Ureter (tissue), 1 donor: ENCODE measurements around the gene LRP2. TPM values are rescaled to one million over a fixed set of nuclear protein-coding genes. Genes with fewer than 3 reads are reported as not detected.
"Not testable (repeated sequence)": the region's sequence is repeated elsewhere in the genome, so short reads cannot be mapped to it uniquely, and the experiment has no call there.

Experiments
- DNase-seq: peaks from one replicate; pipeline ENCODE4 v3.0.0-alpha.2; 2020; ENCODE audit warnings: low spot score
- total RNA-seq: library from RNA; stranded (reverse); gene quantifications from one replicate; pipeline ENCODE4 v1.2.4, GENCODE V29; 2023
- donor health status: DM: yes; HTN: yes; CAD: no.

The LRP2 gene
- total RNA-seq, 1 donor from 2014 or later, result 0.13 TPM

DNA sequence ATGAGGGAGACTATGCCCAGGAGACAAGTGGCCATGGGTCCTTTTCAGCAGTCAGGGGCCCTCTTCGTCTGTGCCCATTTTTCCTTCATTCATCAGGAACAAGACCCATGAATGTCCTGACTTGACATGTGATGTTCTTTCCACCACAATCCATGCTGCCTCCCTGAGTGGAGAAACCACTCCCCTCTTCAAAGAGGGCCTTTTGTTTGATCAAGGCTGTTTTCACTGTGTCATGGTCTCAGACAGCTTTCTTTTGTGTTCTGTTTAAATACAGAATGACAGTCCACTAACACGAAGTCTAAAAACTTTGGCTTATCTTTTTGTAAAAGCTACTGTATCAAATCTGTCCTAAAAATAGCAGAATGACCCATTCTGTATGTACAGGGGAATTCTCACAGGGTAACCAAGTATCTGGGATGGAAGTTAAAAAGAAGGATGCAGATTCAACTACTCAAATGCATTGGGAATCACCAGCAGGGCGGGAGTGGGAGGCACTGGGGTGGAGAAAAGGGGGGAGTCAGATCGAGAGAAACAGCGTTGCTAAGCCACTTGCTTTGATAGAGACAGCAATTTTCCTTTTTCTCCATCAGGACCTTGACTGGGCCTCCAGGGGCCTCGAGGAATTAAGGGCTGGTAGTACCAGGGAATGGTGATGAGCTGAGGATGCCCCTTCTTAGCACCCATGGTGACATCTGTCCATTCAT, 13.9 kb downstream of the LRP2 start:
- DNase-seq, result no peak

DNA sequence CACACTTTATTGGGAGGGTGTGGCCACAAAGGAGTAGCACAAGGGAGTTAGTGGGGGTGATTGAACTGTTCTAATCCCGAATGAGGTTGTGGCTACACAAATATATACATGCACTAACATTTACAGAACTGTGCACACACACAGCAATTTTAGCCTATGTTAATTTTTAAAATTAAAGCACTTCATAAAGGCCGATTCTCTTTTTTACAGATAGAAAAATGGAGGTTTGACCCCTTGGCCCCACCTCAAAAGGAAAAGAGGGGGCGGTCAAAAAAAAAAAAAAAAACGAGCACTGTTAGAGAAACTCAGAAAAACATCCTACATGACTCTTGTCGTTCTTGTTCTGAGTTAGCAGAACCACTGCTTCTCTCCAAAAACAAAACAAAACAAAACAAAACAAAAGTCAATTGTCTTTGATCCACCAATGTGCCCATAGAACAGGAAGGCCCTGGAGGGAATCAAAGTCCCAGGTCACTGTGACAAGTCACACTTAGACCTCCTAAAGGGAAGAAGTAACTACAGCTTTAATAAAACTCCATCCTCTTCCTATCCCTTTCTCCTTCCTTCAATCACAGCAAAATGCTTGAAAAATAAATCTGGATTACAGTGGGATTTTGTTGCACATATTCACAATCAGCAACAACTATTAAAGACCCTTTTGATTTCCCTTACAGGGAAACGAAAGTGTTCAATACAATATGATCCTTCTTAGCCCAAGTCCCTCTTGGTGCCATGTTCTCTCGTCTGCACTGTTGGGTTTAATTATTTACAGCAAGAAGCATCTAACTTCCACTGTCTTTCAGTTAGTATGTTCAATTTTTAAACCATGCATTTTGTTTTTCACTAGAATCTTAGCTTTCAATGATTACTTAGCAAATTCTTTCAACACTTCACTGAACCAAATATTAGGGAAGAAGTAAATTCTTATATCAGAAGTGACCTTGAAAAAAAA, 16.6 kb downstream of the LRP2 start:
- DNase-seq, result no peak

DNA sequence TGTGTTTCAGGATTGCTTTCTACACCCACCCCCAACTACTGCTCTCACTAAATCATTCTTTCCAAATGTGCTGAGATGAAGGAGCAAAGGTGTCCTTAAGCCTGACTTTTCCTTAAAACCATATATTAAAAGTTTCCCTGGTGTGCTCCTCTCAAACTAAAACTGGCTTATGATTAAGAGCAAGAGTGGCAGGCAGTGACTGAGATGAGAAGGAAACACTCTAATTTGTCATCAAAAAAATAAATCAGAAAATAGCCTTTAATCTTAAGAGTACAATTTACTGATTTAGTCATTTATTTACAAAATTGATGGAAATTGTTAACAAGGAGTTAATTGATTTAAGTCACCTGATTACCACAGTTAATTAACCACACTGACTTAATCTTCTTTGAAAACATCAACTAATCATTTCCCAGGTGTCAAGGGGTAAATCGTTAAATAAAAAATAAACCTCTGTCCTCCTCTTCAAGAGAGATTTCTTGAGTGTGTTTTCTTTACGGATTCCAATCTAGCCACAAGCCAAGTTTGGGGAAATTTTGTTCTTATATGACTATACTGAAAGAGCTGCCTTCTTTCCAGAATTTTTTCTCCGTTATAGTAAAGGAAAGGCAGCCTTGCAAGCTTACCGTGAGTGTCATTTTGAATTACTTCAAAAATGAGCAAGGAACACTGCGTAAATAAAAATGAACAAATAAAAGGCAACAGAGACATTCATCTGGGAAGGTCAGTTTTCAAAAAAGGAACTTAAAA, 17.4 kb downstream of the LRP2 start:
- no peak for DNase-seq

DNA sequence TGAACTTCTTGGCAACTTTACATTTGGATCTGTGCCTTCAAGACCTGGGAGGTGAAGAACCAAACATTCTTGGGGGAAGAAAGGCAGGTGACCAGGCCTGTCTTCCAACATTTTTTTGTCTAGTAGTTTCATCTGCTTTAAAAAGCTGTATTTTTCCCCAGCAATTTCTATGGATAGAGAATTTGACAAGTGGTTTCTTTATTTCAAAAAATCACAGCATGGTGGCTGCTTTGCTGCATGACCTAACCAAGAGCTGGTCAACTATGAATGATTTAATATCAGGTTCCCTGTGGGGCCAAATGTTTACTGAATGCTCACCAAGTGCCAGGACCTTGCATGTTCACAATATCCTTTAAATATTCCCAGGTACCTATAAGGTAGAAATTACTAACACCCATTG, 19.1 kb downstream of the LRP2 start:
- no peak for DNase-seq

DNA sequence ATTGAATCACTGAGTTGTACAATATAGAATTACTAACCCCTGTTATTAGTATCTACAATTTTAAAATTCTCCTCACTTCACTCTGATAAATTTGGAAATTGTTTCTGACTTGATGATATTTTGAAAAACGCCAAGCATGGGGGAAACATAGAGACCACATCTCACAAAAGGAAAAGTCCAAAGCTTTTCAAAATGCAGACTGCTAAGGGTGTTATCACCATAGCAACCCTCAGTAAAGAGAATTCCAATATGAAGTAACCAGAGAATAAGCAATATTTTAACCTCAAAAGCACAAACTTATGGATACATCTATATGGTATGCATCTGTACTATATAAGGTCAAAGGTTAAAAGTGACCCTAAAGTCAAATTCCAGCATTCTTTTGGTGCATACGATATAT, 22.7 kb downstream of the LRP2 start:
- DNase-seq, result no peak

DNA sequence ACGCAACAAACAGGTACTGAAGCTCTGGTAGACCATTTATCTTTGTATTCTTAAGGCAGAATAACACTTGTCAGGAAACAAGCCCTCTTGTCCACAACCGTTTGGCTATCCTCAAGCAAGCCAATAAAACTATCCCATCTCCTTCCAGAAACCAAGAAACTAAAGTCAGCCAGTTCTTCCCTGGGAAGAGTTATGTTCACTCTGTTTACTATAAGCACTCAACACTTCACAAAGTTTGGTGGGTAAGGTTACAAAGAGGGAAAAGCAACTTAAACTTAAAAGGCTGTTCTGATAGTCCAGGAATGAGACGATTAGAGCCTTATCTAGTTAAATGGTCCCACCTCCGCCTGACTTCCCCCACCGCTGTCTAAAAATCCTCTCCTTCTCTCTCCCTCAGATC, 25.6 kb downstream of the LRP2 start:
- no peak for DNase-seq

DNA sequence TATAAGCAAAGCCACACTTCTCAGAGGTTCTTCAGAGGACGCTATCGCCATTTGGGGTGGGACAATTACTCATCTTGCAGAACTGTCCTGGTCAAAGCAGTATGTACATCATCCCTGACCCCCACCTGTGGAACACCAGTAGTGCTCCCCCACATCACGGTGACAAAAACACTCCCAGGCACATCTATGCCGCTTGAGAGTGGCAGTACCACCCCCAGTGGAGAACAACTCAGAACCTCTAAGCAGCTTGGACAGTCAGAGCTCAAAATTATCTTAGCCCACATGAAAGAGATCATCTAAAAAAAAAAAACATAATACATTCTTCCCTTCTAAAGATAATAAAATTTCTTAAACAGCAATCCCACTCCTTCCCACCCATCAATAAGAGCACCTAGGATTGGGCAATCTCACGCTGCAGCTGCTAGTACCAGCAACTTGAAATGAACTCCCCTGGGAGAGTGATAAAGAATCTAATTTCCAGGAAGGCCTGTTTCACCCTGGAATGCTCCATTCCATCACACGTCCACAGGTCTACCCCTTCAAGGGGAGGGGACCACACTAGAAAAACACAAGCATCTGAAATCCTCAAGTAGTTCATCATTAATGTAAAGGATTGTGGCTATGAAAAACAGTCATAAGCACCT, 31.7 kb downstream of the LRP2 start:
- DNase-seq, result no peak

DNA sequence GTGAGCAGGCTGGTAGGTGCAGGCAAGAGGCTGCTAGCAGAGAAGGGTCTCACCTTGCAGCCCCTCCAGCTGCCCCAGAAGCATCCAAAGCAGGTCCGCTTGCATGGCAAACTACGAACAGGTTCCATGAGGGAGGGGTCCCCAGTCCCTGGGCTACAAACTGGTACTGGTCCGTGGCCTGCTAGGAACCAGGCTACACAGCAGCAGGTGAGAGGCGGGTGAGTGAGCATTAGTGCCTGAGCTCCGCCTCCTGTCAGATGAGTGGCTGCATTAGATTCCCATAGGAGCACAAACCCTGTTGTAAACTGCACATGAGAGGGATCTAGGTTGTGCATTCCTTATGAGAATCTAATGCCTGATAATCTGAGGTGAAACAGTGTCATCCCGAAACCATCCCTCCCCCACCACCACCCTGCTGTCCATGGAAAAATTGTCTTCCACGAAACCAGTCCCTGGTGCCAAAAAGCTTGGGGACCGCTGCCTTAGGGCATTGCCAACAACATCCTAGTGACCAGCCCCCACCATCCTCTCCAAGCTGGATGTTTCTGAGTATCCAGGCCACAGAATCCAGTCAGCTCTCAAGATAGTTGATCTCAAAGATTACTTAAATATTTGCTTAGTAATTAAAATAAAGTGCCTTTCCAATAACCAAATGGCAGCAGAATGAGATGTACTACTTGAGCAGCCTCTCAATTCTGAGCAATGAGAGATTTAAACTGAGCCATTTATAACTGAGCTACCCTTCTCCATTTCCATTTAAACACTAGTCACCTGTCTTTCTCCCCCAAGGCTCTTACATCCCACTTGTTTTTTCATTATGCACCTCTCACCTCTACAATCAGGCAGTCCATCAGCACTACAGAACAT, 32.4 kb downstream of the LRP2 start:
- DNase-seq, result no peak

DNA sequence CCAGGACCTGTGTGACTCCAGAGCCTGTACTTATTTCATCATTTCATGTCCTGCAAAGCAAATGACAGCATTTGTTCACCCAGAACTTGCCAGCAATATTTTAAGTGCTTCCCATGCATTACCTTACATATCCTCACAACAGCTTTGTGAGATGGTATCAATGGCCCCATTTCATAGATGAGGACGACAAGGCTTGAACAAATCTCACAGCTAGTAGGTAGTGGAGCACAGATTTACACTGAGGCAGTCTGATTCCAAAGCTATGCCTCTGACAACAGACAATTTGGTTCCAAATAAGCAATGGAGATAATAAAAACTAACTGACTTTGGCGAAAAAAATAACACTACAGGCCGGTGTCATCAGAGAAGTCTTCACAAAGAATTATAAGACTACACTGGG, 33.5 kb downstream of the LRP2 start:
- no peak for DNase-seq

DNA sequence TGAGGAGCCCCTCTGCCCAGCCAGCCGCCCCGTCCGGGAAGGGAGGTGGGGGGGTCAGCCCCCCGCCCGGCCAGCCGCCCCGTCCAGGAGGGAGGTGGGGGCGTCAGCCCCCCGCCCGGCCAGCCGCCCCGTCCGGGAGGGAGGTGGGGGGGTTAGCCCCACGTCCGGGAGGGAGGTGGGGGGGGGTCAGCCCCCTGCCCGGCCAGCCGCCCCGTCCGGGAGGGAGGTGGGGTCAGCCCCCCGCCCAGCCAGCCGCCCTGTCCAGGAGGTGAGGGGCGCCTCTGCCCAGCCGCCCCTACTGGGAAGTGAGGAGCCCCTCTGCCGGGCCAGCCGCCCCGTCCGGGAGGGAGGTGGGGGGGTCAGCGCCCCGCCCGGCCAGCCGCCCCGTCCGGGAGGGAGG, 34.5 kb downstream of the LRP2 start:
- not testable (repeated sequence) for DNase-seq

DNA sequence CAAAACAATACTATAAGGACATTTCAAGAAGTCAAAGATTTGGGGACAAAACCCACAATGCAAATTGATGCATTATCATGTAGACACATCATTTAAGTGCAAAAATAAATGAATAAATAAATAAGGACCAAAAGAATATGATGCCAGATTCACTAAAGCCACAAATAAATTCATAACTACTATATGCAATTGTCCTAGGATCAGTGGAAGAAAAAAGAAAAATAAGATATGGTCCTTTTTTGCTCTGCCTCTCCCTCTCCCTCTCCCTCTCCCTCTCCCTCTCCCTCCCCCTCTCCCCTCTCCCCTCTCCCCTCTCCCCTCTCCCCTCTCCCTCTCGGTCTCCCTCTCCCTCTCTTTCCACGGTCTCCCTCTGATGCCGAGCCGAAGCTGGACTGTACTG, 36.4 kb downstream of the LRP2 start:
- not testable (repeated sequence) for DNase-seq

DNA sequence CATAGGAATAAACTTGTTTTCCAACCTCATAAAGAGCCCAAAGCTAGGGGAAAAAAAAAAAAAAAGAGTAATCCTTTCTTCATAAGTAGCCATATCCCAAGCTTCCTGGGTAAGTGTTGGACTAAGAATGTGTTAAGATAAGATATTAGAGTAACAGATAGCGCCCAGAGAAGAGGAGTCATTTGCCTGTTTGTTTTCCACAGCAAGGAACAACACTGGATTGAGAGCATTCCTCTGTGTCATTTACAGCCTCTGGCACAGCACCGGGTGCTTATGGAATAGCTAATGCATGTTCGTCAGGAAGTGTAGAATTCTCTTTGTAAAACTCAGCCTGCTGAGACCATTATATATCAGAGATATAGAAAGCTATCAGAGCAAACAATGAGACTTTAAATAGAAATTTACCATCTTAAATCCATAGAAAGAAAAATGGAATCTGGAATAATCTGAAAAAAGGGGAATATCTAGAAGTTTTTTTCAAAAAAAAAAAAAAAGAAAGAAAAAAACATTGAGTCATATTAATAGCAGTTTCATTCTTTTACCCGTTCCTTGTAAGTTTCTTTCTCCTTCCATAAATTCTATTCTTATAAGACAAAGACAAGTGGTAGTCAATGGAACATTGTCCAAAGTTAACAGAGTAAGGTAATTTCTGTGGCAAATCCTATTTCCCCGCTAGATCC, 37.6 kb downstream of the LRP2 start:
- DNase-seq, result no peak

DNA sequence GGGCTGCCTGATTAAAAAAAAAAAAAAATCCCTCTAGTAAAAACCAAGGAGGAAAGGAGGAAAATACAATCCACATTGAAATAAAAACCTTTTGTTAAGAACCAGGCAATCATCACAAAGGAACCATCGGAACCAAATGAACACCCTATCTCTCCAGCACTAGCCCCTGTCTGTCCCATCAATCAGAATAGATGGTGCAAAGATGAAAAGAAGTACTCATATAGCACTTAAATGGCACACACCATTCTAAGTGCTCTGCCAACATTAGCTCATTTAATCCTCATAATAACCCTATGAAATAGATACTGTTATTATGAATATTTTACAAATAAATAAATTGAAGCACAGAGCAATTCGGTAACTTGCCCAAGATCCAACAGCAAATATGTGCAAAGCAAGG, 38.5 kb downstream of the LRP2 start:
- DNase-seq, result no peak

DNA sequence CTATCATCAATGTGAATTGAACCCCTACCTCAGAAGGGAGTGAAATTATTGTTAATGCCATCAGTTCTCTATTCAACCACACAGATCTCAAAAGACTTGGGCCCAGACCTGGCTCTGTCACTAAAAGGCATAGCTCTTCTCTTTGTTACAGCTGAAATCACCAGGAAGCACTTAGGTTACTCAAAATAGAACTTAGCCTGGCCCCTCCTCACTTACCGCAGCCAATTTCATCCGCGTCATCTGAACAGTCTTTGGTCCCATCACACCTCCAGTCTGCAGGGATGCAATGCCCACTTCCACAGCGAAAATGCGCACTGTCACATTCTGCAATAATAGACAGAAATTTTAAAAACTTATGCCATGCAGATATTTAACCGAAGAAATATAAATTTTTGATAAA, 41.8 kb downstream of the LRP2 start:
- DNase-seq, result no peak

DNA sequence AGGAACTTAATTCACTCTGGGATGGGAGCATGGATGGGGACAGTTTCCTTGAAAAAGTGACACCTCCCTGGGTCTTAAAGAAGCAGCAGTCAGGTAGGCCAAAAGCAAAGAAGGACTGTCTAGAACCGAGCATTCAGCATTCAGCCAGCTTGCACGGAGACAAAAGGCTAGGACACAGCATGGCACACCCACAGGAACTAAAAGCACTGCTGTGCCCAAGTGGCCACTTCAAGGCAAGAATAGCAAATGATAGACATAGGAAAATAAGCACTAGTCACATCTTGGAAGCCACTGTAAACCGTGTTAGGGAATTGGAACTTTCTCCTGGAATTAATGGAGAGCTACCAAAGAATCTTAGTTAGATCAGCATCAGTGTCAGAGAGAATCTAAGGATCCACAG, 47.0 kb downstream of the LRP2 start:
- DNase-seq, result no peak

DNA sequence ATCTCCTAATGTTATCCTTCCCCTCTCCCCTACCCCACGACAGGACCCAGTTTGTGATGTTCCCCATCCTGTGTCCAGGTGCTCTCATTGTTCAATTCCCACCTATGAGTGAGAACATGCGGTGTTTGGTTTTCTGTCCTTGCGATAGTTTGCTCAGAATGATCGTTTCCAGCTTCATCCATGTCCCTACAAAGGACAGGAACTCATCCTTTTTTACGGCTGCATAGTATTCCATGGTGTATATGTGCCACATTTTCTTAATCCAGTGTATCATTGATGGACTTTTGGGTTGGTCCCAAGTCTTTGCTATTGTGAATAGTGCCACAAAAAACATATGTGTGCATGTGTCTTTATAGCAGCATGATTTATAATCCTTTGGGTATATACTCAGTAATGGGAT, 54.0 kb downstream of the LRP2 start:
- not testable (repeated sequence) for DNase-seq

DNA sequence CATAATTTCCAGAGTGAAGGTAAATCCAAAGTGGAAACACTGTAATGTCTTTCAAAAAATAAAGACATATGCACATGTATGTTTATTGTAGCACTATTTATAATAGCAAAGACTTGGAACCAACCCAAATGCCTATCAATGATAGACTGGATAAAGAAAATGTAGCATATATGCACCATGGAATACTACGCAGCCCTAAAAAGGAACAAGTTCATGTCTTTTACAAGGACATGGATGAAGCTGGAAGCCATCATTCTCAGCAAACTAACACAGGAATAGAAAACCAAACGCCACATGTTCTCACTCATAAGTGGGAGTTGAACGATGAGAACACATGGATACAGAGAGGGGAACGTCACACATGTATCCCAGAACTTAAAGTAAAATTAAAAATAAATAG, 57.6 kb downstream of the LRP2 start:
- DNase-seq, result not testable (repeated sequence)

DNA sequence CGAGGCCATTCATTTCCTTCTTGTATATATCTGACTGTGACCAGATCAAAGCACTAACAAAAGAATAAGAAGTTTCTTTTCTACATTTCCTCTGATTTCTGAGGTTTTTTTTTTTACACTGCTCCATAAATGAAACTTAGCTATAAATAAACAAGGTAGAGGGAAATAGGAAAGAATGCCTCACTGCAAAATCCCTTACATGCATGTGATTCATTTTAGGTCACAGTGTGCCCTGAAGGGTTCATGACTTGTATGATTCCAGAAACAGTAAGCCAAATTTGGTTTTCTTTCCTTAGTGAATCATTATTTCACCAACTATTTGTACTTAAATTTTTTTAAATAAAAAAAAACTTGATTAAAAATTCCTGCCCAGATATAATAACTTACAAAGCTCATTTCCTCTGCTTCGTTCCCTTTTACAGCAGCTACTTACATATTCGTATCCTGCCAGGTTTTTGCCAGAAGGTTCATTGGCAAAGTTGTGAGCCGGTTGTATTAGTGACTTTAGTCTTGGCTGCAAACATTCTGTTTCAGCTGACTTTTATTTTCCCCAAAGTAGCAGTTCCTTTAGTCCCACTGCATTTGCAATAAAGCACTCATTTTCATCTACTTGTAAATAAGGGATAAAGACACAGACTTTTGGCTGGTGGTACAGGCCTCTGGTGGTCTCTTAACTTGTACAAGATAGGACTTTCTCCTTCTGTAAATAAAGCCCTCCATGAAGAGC, 58.6 kb downstream of the LRP2 start:
- no peak for DNase-seq

DNA sequence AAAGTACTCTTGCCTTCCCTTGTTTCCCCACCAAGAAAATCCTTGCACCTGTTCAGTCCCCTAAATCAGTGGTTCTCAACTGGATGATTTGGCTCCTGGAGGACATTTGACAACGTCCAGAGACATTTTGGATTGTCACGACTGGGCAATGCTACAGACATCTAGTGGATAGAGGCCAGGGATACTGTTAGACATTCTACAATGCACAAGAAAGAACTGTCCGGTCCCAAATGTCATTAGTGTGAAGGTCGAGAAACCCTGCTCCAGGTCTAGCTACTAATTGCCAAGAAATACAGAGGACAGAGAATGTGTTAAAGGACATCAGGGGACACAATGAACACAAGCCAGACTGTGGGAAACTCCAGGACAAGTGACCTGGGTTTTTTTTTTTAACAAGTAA, 60.0 kb downstream of the LRP2 start:
- no peak for DNase-seq
